Measurements from ENCODE around the gene SEMA3C. TPM values are rescaled to one million over a fixed set of nuclear protein-coding genes. Genes with fewer than 3 reads are reported as not detected.

The SEMA3C gene
- total and polyA plus RNA-seq, 10 donors: 1.1 to 53.7 (median 13.0) TPM

- DNase-seq: no peak
- H3K36me3 ChIP-seq: no peaks in the 10 kb centered on the region
- 95 to 98% (median 97%) methylated on average over 3 of the region's 3 CpGs for WGBS, 5 donors
- H3K4me1 ChIP-seq: peaks cover 0 to 5% (median 0%) of the 10 kb centered on the region in 6 donors
- TF ChIP-seq, protein P1, sequence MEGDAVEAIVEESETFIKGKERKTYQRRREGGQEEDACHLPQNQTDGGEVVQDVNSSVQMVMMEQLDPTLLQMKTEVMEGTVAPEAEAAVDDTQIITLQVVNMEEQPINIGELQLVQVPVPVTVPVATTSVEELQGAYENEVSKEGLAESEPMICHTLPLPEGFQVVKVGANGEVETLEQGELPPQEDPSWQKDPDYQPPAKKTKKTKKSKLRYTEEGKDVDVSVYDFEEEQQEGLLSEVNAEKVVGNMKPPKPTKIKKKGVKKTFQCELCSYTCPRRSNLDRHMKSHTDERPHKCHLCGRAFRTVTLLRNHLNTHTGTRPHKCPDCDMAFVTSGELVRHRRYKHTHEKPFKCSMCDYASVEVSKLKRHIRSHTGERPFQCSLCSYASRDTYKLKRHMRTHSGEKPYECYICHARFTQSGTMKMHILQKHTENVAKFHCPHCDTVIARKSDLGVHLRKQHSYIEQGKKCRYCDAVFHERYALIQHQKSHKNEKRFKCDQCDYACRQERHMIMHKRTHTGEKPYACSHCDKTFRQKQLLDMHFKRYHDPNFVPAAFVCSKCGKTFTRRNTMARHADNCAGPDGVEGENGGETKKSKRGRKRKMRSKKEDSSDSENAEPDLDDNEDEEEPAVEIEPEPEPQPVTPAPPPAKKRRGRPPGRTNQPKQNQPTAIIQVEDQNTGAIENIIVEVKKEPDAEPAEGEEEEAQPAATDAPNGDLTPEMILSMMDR (IDR thresholded peaks at IDR 0.05 in 8 of 11, conservative IDR thresholded peaks at IDR 0.05 in 3 of 11): no peak
- TF ChIP-seq POLR2AphosphoS5 (IDR thresholded peaks at IDR 0.05): no peak
- TF ChIP-seq POLR2A (IDR thresholded peaks at IDR 0.05): no peak
- intact Hi-C loops (cut with DNase I; ENCODE audit: low total_unique reads): no loop called here
- no peak overlapping the region for H3K4me3 ChIP-seq
- no peaks in the 10 kb centered on the region for H3K27me3 ChIP-seq (replicated peaks in 1 of 7)
- H3K27ac ChIP-seq: no peak overlapping the region
- H3K9me3 ChIP-seq: no peaks in the 10 kb centered on the region
Measured at GRCh38 chr7:80785961-80786536, 132.8 kb downstream of the SEMA3C start.

- no peak for TF ChIP-seq POLR2A (IDR thresholded peaks at IDR 0.05)
- TF ChIP-seq, protein P1 (IDR thresholded peaks at IDR 0.05 in 8 of 11, conservative IDR thresholded peaks at IDR 0.05 in 3 of 11): no peak
- no peak for TF ChIP-seq POLR2AphosphoS5 (IDR thresholded peaks at IDR 0.05)
- Histone ChIP-seq H3K36me3 (no peaks in the 10 kb centered on the region), H3K9me3 (no peaks in the 10 kb centered on the region), H3K27me3 (replicated peaks in 1 of 7) (no peaks in the 10 kb centered on the region), H3K4me3 (no peak overlapping the region), H3K4me1 (peaks cover 0 to 5% (median 0%) of the 10 kb centered on the region in 6 donors), H3K27ac (peak overlapping the region in 1 of 8 donors; percentile 8)
- intact Hi-C loops (cut with DNase I; ENCODE audit: low total_unique reads): no loop called here
- no peak for DNase-seq
Measured at GRCh38 chr7:80785276-80785675, 133.6 kb downstream of the SEMA3C start.

- intact Hi-C loops (cut with DNase I; ENCODE audit: low total_unique reads): no loop called here
- Histone ChIP-seq H3K4me3 (no peak overlapping the region), H3K4me1 (peaks cover 0 to 5% (median 0%) of the 10 kb centered on the region in 6 donors), H3K27me3 (replicated peaks in 1 of 7) (no peaks in the 10 kb centered on the region), H3K9me3 (peaks cover 0 to 3% (median 0%) of the 10 kb centered on the region in 8 donors), H3K36me3 (no peaks in the 10 kb centered on the region), H3K27ac (peak overlapping the region in 1 of 8 donors; percentile 26)
- TF ChIP-seq, protein P1 (IDR thresholded peaks at IDR 0.05 in 8 of 11, conservative IDR thresholded peaks at IDR 0.05 in 3 of 11): no peak
- TF ChIP-seq POLR2A (IDR thresholded peaks at IDR 0.05): no peak
- TF ChIP-seq POLR2AphosphoS5 (IDR thresholded peaks at IDR 0.05): no peak
- no peak for DNase-seq
- whole genome bisulfite sequencing, 5 donors: 62 to 84% (median 67%) methylated on average over 2 of the region's 2 CpGs
Measured at GRCh38 chr7:80783678-80784327, 135.0 kb downstream of the SEMA3C start.

DNA sequence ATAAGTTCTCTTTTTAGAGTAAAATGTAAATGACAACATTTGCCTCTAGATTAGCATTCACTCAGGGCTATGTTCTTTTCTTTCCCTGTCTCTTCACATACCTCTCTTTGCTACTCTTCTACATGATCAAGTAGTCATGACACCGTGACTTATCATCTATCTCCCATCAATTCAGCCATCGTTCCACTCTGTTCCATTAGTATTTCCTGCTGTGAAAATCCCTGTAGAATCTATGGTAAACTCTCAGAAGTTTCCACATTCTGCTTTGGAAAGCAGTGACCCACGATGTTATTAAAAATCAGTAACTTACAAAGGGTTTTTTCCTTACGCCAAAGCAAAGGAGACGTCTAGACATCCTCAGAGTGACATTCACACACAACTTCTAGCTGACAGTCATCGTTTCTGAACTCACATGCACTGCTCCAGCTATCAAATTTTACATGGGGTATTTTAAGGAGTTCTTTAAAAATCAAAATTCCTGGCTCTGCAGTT, 135.6 kb downstream of the SEMA3C start:
- DNase-seq: no peak
- Histone ChIP-seq H3K27me3 (replicated peaks in 1 of 7) (no peaks in the 10 kb centered on the region), H3K36me3 (no peaks in the 10 kb centered on the region), H3K27ac (peak overlapping the region in 1 of 8 donors; percentile 26), H3K4me3 (no peak overlapping the region), H3K9me3 (peaks cover 0 to 3% (median 0%) of the 10 kb centered on the region in 8 donors), H3K4me1 (peaks cover 0 to 5% (median 0%) of the 10 kb centered on the region in 6 donors)
- intact Hi-C loops (cut with DNase I; ENCODE audit: low total_unique reads): no loop called here
- TF ChIP-seq, protein P1 (IDR thresholded peaks at IDR 0.05 in 8 of 11, conservative IDR thresholded peaks at IDR 0.05 in 3 of 11): no peak
- TF ChIP-seq POLR2A (IDR thresholded peaks at IDR 0.05): no peak
- no peak for TF ChIP-seq POLR2AphosphoS5 (IDR thresholded peaks at IDR 0.05)
- WGBS, 5 donors: 75 to 84% (median 79%) methylated on average over 6 of the region's 6 CpGs

All from spleen (tissue), 11 donors.